ENCODE results near the gene TRA2A.

Gene TRA2A

GRCh38 chr7:23458044-23458443 lies 73.7 kb downstream of the TRA2A start:
- Histone ChIP-seq H3K36me3 (ENCODE audit: insufficient read depth, low read length) (peaks cover 88% of the 10 kb centered on the region), H3K9ac (ENCODE audit: insufficient read length) (no peak overlapping the region), H3K27ac (0 out of 2 replicates have a peak overlapping the region, but pooled peaks have one; percentile 0), H3K9me3 (ENCODE audit: low read depth, low read length) (no peaks in the 10 kb centered on the region), H3K4me3 (no peak overlapping the region)
- TF ChIP-seq FOXP2 (optimal IDR thresholded peaks at IDR 0.05; ENCODE audit: control extremely low read depth, extremely low read length, insufficient read depth) (no peak), POLR2AphosphoS5 (IDR thresholded peaks at IDR 0.05; ENCODE audit: borderline replicate concordance, low read depth, low read length) (no peak), EZH2 (IDR thresholded peaks at IDR 0.05) (no peak)
- no peak for DNase-seq (ENCODE audit: low read depth, low spot score)

GRCh38 chr7:23456093-23456492 lies 75.7 kb downstream of the TRA2A start:
- peak overlapping the region; percentile 35; the same call in 1 of the 2 replicates for H3K27ac ChIP-seq
- no peak overlapping the region for H3K4me3 ChIP-seq
- no peak for DNase-seq (ENCODE audit: low read depth, low spot score)
- no peak for TF ChIP-seq POLR2AphosphoS5 (IDR thresholded peaks at IDR 0.05; ENCODE audit: borderline replicate concordance, low read depth, low read length)
- no peak for TF ChIP-seq EZH2 (IDR thresholded peaks at IDR 0.05)
- no peak for TF ChIP-seq FOXP2 (optimal IDR thresholded peaks at IDR 0.05; ENCODE audit: control extremely low read depth, extremely low read length, insufficient read depth)
- peaks cover 73% of the 10 kb centered on the region for H3K36me3 ChIP-seq (ENCODE audit: insufficient read depth, low read length)
- H3K9me3 ChIP-seq (ENCODE audit: low read depth, low read length): no peaks in the 10 kb centered on the region
- no peak overlapping the region for H3K9ac ChIP-seq (ENCODE audit: insufficient read length)

- Histone ChIP-seq H3K9me3 (ENCODE audit: low read depth, low read length) (no peaks in the 10 kb centered on the region), H3K27ac (no peak overlapping the region), H3K4me3 (no peak overlapping the region), H3K36me3 (ENCODE audit: insufficient read depth, low read length) (peaks cover 63% of the 10 kb centered on the region), H3K9ac (ENCODE audit: insufficient read length) (no peak overlapping the region)
- TF ChIP-seq FOXP2 (optimal IDR thresholded peaks at IDR 0.05; ENCODE audit: control extremely low read depth, extremely low read length, insufficient read depth) (no peak), POLR2AphosphoS5 (IDR thresholded peaks at IDR 0.05; ENCODE audit: borderline replicate concordance, low read depth, low read length) (no peak), EZH2 (IDR thresholded peaks at IDR 0.05) (no peak)
- DNase-seq (ENCODE audit: low read depth, low spot score): no peak
These were observed 76.8 kb downstream of the TRA2A start for GRCh38 chr7:23454881-23455526.
